ENCODE results near the gene PDE9A. TPM values are rescaled to one million over a fixed set of nuclear protein-coding genes. Genes with fewer than 3 reads are reported as not detected.

The PDE9A gene
- total RNA-seq, 2 donors from 2014 or later = 45.9 to 62.4 TPM

GRCh38 chr21:42612390-42612789 lies 41.0 kb upstream of the PDE9A start:
- H3K27ac ChIP-seq (ENCODE audit: low read depth, low read length) = no peak overlapping the region
- H3K4me1 ChIP-seq (ENCODE audit: control insufficient read depth, insufficient read depth, low read length) = peaks cover 4% of the 10 kb centered on the region
- Mint-ChIP-seq H3K27me3 (ENCODE audit: insufficient read depth) (peaks cover 10% of the 10 kb centered on the region), H3K9me3 (peaks cover 7% of the 10 kb centered on the region), H3K36me3 (ENCODE audit: low read depth) (no peaks in the 10 kb centered on the region), H3K4me3 (no peak overlapping the region), H3K27ac (no peak overlapping the region), H3K4me1 (peaks cover 3% of the 10 kb centered on the region)
- H3K9me3 ChIP-seq (ENCODE audit: control insufficient read depth, low read length) = peaks cover 22% of the 10 kb centered on the region
- H3K4me3 ChIP-seq (ENCODE audit: low read length) = no peak overlapping the region
- WGBS, 2 experiments (ENCODE audit: insufficient coverage in 1 of 2, insufficient read length in 1 of 2) = 84 to 100% methylated on average over 1 of the region's 1 CpG
- H3K27me3 ChIP-seq (ENCODE audit: control insufficient read depth, insufficient read depth, low read length, poor library complexity, severe bottlenecking) = no peaks in the 10 kb centered on the region
- no peak for DNase-seq
- no peak overlapping the region for H3K9ac ChIP-seq (ENCODE audit: extremely low read depth, low read length, poor library complexity, severe bottlenecking)
- no peaks in the 10 kb centered on the region for H3K36me3 ChIP-seq (ENCODE audit: control insufficient read depth, insufficient read depth, low read length)
- TF ChIP-seq CTCF (conservative IDR thresholded peaks at IDR 0.05) = no peak

GRCh38 chr21:42613756-42614155 lies 39.7 kb upstream of the PDE9A start:
- Histone ChIP-seq H3K4me3 (ENCODE audit: low read length) (no peak overlapping the region), H3K9me3 (ENCODE audit: control insufficient read depth, low read length) (peaks cover 12% of the 10 kb centered on the region), H3K27me3 (ENCODE audit: control insufficient read depth, insufficient read depth, low read length, poor library complexity, severe bottlenecking) (no peaks in the 10 kb centered on the region), H3K27ac (ENCODE audit: low read depth, low read length) (no peak overlapping the region), H3K9ac (ENCODE audit: extremely low read depth, low read length, poor library complexity, severe bottlenecking) (no peak overlapping the region), H3K36me3 (ENCODE audit: control insufficient read depth, insufficient read depth, low read length) (no peaks in the 10 kb centered on the region), H3K4me1 (ENCODE audit: control insufficient read depth, insufficient read depth, low read length) (peaks cover 1% of the 10 kb centered on the region)
- Mint-ChIP-seq H3K27ac (no peak overlapping the region), H3K9me3 (no peaks in the 10 kb centered on the region), H3K4me3 (no peak overlapping the region), H3K36me3 (ENCODE audit: low read depth) (no peaks in the 10 kb centered on the region), H3K27me3 (ENCODE audit: insufficient read depth) (peaks cover 11% of the 10 kb centered on the region), H3K4me1 (peaks cover 7% of the 10 kb centered on the region)
- TF ChIP-seq CTCF (conservative IDR thresholded peaks at IDR 0.05) = no peak
- WGBS, 2 experiments (ENCODE audit: insufficient coverage in 1 of 2, insufficient read length in 1 of 2) = 96 to 100% methylated on average over 2 of the region's 5 CpGs
- DNase-seq = no peak

- Histone ChIP-seq H3K27me3 (ENCODE audit: control insufficient read depth, insufficient read depth, low read length, poor library complexity, severe bottlenecking) (no peaks in the 10 kb centered on the region), H3K4me1 (ENCODE audit: control insufficient read depth, insufficient read depth, low read length) (no peaks in the 10 kb centered on the region), H3K36me3 (ENCODE audit: control insufficient read depth, insufficient read depth, low read length) (no peaks in the 10 kb centered on the region), H3K4me3 (ENCODE audit: low read length) (no peak overlapping the region), H3K9me3 (ENCODE audit: control insufficient read depth, low read length) (peaks cover 6% of the 10 kb centered on the region), H3K9ac (ENCODE audit: extremely low read depth, low read length, poor library complexity, severe bottlenecking) (no peak overlapping the region), H3K27ac (ENCODE audit: low read depth, low read length) (no peak overlapping the region)
- Mint-ChIP-seq H3K36me3 (ENCODE audit: low read depth) (no peaks in the 10 kb centered on the region), H3K27ac (no peak overlapping the region), H3K4me1 (peaks cover 7% of the 10 kb centered on the region), H3K4me3 (no peak overlapping the region), H3K27me3 (ENCODE audit: insufficient read depth) (peaks cover 14% of the 10 kb centered on the region), H3K9me3 (no peaks in the 10 kb centered on the region)
- no peak for TF ChIP-seq CTCF (conservative IDR thresholded peaks at IDR 0.05)
- no peak for DNase-seq
- WGBS, 2 experiments (ENCODE audit: insufficient coverage in 1 of 2, insufficient read length in 1 of 2) = 90 to 93% methylated on average over 9 of the region's 9 CpGs
Observed at GRCh38 chr21:42614396-42614795, 39.0 kb upstream of the PDE9A start.
